ENCODE measurements around the gene BMS1. TPM values are rescaled to one million over a fixed set of nuclear protein-coding genes. Genes with fewer than 3 reads are reported as not detected.
A peak's percentile ranks its signal among the peaks of the same experiment; 100 is the strongest.
"Not testable (repeated sequence)": the region's sequence is repeated elsewhere in the genome, so short reads cannot be mapped to it uniquely, and the experiment has no call there.

The BMS1 gene, protein sequence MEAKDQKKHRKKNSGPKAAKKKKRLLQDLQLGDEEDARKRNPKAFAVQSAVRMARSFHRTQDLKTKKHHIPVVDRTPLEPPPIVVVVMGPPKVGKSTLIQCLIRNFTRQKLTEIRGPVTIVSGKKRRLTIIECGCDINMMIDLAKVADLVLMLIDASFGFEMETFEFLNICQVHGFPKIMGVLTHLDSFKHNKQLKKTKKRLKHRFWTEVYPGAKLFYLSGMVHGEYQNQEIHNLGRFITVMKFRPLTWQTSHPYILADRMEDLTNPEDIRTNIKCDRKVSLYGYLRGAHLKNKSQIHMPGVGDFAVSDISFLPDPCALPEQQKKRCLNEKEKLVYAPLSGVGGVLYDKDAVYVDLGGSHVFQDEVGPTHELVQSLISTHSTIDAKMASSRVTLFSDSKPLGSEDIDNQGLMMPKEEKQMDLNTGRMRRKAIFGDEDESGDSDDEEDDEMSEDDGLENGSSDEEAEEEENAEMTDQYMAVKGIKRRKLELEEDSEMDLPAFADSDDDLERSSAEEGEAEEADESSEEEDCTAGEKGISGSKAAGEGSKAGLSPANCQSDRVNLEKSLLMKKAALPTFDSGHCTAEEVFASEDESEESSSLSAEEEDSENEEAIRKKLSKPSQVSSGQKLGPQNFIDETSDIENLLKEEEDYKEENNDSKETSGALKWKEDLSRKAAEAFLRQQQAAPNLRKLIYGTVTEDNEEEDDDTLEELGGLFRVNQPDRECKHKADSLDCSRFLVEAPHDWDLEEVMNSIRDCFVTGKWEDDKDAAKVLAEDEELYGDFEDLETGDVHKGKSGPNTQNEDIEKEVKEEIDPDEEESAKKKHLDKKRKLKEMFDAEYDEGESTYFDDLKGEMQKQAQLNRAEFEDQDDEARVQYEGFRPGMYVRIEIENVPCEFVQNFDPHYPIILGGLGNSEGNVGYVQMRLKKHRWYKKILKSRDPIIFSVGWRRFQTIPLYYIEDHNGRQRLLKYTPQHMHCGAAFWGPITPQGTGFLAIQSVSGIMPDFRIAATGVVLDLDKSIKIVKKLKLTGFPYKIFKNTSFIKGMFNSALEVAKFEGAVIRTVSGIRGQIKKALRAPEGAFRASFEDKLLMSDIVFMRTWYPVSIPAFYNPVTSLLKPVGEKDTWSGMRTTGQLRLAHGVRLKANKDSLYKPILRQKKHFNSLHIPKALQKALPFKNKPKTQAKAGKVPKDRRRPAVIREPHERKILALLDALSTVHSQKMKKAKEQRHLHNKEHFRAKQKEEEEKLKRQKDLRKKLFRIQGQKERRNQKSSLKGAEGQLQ
- 14.0 TPM for polyA plus RNA-seq (2012; ENCODE audit: missing spikeins)

DNA sequence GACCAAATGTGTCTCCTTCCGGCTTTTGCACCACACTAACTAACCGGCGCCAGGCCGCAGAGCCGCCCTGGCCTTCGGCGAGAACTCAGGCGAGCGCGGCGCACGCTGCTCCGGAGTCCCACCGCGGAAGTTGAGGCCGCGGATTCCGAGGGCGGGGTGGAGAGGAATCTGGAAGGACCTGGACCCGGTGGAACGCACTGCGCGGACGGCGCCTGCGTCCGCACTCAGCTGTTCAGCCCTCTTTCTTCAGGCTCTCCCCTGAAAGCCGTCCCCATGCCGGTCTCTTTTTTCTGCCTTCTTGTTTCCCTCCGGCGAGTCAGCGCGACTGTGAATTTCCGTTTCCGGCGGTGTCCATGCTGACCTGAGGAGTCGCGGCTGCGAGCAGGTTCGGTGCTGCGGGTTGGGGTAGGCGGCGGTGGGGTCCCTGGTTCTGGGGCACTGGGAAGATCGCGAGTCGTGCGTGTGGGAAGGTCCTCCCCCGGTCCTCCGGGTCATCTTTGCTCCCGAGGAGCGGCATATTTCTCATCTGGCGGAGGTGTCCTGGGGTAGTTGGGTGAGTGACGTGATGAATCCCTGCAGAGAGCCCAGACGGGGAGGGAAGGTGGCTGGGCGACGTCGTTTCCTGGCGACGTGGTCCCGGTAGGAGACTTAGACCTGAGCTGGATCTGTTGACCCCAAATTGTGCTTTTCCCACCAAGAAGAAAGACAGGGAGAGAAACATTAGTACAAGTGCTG lies at the start of gene BMS1:
Gene BMS1 (plus strand): TSS at position 350 of the 735 bp plus-strand sequence. CDS start 1,600 bp downstream, outside the sequence.
- peak; percentile 73 for FAIRE-seq
- DNase-seq (ENCODE audit: insufficient read length): peak; percentile 75
- TF ChIP-seq POLR2A (IDR thresholded peaks at IDR 0.05; ENCODE audit: low read depth, low read length) (peak; percentile 95), POLR2AphosphoS5 (IDR thresholded peaks at IDR 0.05; ENCODE audit: low read depth, low read length) (peak; percentile 93), TAF1 (IDR thresholded peaks at IDR 0.05; ENCODE audit: borderline replicate concordance, low read depth, low read length) (peak; percentile 99)

DNA sequence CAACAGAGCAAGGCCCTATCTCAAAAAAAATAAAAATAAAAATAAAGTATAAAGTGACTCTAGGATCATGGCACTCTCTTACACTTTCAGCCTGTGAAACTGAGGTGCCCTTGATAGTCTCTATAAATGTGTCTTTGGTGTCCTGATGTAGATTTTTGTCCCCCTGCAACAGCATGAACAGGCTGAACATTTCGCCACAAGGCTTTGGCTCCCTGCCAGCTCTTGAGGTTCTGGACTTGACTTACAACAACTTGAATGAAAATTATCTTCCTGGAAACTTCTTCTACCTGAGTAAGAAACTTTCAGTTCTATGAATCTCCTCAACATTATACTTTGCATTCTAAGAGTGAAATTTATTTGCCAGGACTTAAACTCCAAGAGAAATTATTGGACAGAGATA lies 48.1 kb upstream of the BMS1 start:
- no peak for DNase-seq (ENCODE audit: insufficient read length)
- no peak for FAIRE-seq
- no peak for TF ChIP-seq TAF1 (IDR thresholded peaks at IDR 0.05; ENCODE audit: borderline replicate concordance, low read depth, low read length)
- TF ChIP-seq POLR2AphosphoS5 (IDR thresholded peaks at IDR 0.05; ENCODE audit: low read depth, low read length): no peak
- no peak for TF ChIP-seq POLR2A (IDR thresholded peaks at IDR 0.05; ENCODE audit: low read depth, low read length)

DNA sequence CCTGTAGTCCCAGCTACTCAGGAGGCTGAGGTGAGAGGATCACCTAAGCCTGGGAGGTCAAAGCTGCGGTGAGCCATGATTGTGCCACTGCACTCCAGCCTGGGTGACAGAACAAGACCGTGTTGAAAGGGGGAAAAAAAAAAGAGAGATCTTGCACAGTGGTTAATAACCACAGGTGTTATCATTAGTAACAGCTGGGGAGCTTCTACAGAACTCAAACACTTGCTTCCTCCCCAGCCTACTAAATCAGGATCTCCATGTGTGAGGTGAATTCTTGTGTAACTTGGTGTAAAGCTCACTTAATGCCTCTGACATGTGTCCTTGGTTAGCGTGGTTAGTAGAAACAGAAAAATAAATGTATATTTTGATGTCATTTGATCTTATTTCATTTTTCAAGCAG lies 43.9 kb upstream of the BMS1 start:
- TF ChIP-seq POLR2A (IDR thresholded peaks at IDR 0.05; ENCODE audit: low read depth, low read length) (no peak), POLR2AphosphoS5 (IDR thresholded peaks at IDR 0.05; ENCODE audit: low read depth, low read length) (no peak), TAF1 (IDR thresholded peaks at IDR 0.05; ENCODE audit: borderline replicate concordance, low read depth, low read length) (no peak)
- DNase-seq (ENCODE audit: insufficient read length): no peak
- no peak for FAIRE-seq

DNA sequence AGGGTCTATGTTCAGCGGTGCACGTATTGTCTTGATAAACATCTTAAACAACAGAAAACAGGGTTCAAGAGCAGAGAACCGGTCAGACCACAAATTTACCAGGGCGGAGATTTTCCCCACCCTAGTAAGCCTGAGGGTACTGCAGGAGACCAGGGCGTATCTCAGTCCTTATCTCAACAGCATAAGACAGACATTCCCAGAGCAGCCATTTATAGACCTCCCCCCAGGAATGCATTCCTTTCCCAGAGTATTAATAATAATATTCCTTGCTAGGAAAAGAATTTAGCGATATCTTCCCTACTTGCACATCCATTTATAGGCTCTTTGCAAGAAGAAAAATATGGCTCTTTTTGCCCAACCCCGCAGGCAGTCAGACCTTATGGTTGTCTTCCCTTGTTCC lies 41.1 kb upstream of the BMS1 start:
- DNase-seq (ENCODE audit: insufficient read length); FAIRE-seq: not testable (repeated sequence)

DNA sequence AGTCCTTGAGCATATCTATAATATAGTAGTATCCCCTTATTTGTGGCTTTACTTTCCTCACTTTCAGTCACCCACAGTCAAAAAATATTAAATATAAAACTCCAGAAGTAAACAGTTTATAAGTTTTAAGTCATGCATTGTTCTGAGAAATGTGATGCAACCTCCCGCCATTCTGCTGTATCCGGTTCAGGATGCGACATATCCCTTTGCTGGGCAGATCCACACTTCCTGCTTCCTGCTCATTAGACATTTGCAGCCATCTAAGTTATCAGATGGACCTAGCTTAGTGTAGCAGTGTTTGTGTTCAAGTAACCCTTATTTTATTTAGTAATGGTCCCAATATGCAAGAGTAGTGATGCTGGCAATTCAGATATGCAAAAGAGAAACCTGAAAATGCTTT lies 38.9 kb upstream of the BMS1 start:
- DNase-seq (ENCODE audit: insufficient read length) (no peak), FAIRE-seq (no peak)
- TF ChIP-seq POLR2A (IDR thresholded peaks at IDR 0.05; ENCODE audit: low read depth, low read length) (no peak), TAF1 (IDR thresholded peaks at IDR 0.05; ENCODE audit: borderline replicate concordance, low read depth, low read length) (no peak), POLR2AphosphoS5 (IDR thresholded peaks at IDR 0.05; ENCODE audit: low read depth, low read length) (no peak)

DNA sequence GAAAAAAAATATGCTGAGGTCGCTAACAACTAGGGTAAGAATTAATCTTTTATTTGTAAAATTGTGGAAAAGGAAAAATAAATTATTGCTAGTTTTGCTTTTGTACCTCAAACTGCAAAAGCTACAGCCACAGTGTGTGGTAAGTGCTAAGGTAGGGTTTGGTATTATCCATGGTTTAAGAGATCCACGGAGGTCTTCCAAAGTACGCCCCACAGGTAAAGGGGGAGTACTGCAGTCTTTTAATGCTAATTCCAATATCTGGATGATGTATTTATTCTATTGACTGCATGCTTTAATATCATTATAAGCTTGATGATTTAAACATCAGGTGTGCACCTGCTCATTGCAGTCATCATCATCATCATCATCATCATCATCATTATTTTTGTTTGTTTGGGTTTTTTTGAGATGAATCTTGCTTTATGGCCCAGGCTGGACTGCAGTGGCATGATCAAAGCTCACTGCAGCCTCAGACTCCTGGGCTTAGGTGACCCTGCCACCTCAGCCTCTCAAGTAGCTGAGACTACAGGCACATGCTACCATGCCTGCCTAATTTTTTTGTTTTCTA lies 38.4 kb upstream of the BMS1 start:
- no peak for TF ChIP-seq TAF1 (IDR thresholded peaks at IDR 0.05; ENCODE audit: borderline replicate concordance, low read depth, low read length)
- TF ChIP-seq POLR2A (IDR thresholded peaks at IDR 0.05; ENCODE audit: low read depth, low read length): no peak
- TF ChIP-seq POLR2AphosphoS5 (IDR thresholded peaks at IDR 0.05; ENCODE audit: low read depth, low read length): no peak
- FAIRE-seq (no peak), DNase-seq (ENCODE audit: insufficient read length) (no peak)

DNA sequence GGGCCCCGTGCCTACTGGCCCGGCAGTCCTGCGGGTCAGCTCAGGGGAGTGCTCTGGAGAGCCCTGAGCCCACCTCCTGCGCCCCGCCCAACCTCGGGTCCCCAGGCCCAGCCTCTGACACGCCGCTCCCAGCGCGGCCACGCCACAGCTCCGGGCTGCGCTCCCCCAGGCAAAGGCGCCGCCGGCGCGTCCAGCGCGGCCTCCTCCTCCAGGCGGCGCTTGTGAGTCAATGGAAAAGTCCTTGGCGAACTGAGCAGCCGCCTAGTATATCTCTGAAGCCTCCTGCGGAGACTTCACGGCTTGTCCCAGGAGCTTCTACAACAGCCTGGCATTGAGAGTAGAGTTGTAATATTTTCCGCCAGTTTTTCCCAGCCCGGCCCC lies 29.5 kb upstream of the BMS1 start:
- DNase-seq (ENCODE audit: insufficient read length) (no peak), FAIRE-seq (no peak)
- TF ChIP-seq POLR2A (IDR thresholded peaks at IDR 0.05; ENCODE audit: low read depth, low read length) (no peak), POLR2AphosphoS5 (IDR thresholded peaks at IDR 0.05; ENCODE audit: low read depth, low read length) (no peak), TAF1 (IDR thresholded peaks at IDR 0.05; ENCODE audit: borderline replicate concordance, low read depth, low read length) (no peak)

DNA sequence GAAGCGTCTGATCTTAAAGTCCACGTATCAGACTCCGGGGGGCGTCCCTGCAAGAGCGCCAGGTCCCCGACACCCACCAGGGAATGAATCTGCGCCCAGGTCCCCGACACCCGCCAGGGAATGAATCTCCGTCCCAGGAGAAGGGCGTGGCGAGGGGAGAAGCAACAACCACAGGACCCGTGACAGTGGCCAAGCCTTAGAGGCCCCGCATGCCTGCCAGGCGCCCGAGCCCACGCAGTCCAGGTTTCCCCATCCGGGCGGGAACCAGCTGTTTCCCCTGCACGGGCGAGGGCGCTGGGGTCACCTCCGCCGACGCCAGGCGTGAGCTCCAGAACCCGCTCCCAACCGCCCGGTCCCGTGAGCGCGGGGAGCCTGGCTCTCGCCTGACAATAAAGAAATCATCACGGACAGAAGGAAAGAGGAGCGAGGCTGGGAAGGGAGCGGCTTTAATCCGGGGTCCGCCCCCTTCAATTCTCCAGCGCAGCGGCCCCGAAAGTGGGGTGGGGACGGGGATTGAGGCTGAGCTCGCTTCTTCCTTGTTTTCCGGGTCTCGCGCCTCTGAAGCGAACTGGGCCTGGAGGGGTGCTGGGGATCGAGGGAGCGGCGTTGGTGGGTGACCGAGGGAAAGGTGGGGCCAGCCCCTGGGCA lies 29.0 kb upstream of the BMS1 start:
- no peak for TF ChIP-seq POLR2AphosphoS5 (IDR thresholded peaks at IDR 0.05; ENCODE audit: low read depth, low read length)
- TF ChIP-seq POLR2A (IDR thresholded peaks at IDR 0.05; ENCODE audit: low read depth, low read length): no peak
- TF ChIP-seq TAF1 (IDR thresholded peaks at IDR 0.05; ENCODE audit: borderline replicate concordance, low read depth, low read length): no peak
- FAIRE-seq: no peak
- no peak for DNase-seq (ENCODE audit: insufficient read length)

DNA sequence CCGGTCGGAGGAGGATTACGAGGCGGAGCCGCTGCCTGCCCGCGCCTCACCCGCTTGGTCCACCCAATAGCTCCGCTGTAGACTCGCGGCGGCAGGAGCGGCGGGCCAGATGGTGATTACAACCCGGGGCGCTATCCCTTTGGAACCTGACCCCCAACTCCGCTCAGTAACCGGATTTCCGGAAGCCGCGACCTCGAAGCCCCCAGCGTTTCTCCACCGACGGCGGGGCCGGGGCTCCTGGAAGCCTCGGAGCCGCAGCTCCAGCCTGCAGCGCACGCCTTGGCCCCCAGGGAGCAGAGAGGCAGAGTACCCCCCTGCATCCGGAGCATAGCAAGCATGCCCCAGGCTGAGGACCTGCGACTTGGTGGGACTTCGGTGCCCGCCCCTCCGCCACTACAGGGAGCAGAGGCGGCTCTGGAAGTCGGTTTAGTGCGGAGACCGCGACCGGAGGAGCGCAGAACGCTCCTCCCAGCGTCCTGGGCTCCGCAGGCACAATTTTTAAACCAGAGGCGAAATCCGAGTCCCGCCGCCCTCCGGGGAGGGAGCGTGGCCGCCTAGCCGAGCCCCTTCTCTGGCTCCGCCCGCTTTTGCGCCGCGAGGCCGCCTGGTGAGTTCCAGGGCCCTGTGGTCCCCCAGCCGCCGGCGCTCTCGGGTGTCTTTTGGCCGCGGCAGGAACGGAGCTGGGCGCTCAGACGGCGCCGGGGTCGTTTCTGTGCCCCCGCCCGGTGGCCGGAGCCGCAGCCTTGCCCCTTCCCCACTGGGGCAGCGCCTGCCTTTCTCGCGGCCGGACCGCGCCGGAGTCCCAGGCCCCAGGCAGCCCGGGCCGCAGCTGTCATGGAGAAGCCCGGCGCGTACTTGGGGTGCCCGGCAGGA lies 28.2 kb upstream of the BMS1 start:
- DNase-seq (ENCODE audit: insufficient read length) (no peak), FAIRE-seq (no peak)
- TF ChIP-seq TAF1 (IDR thresholded peaks at IDR 0.05; ENCODE audit: borderline replicate concordance, low read depth, low read length) (no peak), POLR2AphosphoS5 (IDR thresholded peaks at IDR 0.05; ENCODE audit: low read depth, low read length) (no peak), POLR2A (IDR thresholded peaks at IDR 0.05; ENCODE audit: low read depth, low read length) (no peak)

Measured in GM12892 (cell line).